NCI-H446 treated with DMSO at 0.1 percent for 48 hours (cell line): ENCODE measurements around the gene DLX1.
A peak's percentile ranks its signal among the peaks of the same experiment; 100 is the strongest.

Experiments
- DNase-seq: peaks from one replicate; lab custom pipeline; 2025; lab: John Stamatoyannopoulos, UW

DLX1 gene

DNA sequence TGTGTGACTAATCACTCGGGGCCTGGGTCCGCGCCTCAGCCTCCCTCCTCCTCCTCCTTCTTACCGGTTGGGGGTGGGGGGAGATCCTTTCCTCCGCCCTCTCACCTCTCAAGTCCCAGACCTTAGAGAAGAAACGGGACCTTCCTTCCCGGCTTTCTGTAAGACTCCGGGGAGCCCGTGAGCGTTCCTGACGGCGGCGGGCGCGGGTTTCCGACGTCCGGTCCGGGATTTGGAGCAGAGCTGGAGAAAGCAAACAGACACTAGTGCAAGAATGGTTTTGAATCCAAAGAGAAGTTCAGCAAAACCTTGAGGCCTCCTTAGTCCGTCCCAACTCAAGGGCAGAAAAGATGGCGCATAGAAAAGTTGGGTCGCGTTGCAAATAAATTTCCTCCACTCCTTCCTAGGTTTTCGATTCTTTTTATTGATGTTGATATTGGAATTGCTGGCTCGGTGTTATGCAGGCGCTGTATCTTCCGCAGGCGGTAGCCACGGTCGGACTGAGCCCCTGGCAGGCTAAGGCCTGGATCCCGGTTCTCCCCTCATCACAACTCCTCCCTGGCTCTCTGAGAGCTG is 2.0 kb downstream of the DLX1 start:
- DNase-seq: no peak

DNA sequence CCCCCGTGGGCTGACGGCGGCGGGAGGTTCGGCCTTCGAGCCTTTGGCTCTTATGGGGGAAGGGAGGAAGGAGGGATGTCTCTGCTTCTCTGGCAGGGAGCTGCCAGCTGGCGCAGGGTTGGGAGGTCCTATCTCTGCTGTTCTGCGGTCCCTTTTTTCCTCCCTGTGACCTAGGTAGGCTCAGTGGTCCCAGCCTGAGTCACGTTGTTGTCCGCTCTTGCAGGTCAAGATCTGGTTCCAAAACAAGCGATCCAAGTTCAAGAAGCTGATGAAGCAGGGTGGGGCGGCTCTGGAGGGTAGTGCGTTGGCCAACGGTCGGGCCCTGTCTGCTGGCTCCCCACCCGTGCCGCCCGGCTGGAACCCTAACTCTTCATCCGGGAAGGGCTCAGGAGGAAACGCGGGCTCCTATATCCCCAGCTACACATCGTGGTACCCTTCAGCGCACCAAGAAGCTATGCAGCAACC is 2.5 kb downstream of the DLX1 start:
- DNase-seq: no peak

GRCh38 chr2:172088245-172089004 is 3.1 kb downstream of the DLX1 start:
- DNase-seq: no peak

GRCh38 chr2:172089005-172089504 is 3.7 kb downstream of the DLX1 start:
- no peak for DNase-seq

- DNase-seq: no peak
Observed at GRCh38 chr2:172089633-172090032, 4.3 kb downstream of the DLX1 start.

- DNase-seq: no peak
Observed at GRCh38 chr2:172090044-172090961, 5.0 kb downstream of the DLX1 start.

- no peak for DNase-seq
Observed at GRCh38 chr2:172091000-172091641, 5.8 kb downstream of the DLX1 start.

GRCh38 chr2:172091761-172092566 is 6.7 kb downstream of the DLX1 start:
- DNase-seq: no peak

GRCh38 chr2:172092716-172093415 is 7.6 kb downstream of the DLX1 start:
- DNase-seq: no peak

DNA sequence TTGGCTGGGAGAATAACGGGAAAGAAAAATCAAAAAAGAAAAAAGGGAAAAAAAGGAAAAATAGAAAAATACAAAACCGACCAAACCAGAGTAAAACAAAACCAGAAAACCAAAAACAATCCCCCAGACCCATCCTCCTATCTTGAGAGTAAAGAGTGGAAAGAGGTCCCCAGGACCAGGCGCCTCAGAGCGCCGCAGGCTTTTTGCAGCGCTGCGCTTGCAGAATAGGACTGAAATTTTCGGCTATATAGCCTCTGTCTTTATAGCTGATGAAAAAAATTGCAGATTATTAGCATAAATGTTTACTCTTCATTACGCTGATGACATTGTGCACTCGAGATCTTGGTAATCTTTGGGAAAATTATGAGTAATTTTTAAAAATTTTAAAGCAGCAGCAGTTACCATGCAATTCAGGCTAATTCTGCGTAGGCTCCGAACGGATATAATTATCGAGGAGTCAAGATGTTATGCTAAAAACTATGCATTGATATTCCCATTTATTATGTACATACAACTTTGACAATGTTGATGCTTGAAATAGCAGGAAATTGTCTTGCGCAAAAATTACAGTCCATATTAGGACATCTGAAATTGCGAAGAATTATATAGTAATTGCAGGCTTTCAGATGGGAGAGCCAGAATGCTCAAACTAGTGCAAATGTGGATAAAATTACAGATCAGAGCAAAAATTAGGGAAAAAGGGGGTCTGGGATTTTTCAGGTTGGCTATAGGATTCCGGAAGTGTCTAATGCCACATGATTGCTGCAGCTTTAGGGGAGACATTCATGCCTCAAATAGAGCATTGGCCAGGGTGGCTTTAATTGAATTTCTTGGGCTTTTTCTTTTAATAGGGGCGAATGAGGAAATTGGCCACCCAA is 8.3 kb downstream of the DLX1 start:
- DNase-seq: no peak

DNA sequence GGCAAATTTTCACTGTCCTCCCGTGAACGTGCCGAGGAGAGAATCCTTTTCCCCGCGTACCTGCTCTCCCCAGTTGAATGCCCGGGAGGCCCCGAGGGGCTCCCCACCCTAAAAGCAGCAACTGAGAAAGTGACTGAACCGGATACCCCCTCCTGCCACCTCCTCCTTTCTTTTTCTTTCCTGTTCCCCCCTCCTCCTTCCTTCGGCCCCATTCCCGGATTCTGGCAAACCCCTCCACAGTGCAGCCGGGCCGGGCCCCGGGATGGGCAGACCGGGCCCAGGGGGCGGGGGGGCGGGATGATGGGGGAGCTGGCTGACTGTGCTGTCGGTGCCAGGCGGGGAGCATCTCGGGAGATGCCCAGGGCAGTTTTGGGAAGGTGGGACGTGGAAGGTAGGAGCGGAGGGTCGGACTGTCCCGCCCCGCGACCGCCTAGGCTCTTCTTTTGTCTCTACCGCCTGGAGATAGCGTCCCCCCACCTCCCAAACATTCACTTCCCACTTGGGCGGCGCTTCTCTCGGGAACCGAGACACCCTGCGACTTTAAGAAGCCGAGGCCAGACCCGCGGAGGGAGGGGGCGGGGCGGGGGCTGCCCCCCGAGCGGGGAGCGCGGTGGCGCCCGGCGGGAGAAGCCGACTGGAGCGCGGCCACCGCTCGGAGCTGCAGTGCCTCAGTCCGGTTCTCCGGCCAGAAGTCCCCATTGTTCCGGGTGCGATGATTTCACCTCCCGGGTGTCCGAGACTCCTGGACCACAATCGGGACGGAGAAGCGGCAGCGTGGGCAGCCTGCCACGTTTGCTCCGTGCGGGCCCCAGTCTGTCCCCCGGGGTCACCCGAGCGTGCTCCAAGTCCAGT is 9.2 kb downstream of the DLX1 start:
- no peak for DNase-seq

GRCh38 chr2:172095146-172095904 is 10.0 kb downstream of the DLX1 start:
- peak; percentile 28 for DNase-seq

DNA sequence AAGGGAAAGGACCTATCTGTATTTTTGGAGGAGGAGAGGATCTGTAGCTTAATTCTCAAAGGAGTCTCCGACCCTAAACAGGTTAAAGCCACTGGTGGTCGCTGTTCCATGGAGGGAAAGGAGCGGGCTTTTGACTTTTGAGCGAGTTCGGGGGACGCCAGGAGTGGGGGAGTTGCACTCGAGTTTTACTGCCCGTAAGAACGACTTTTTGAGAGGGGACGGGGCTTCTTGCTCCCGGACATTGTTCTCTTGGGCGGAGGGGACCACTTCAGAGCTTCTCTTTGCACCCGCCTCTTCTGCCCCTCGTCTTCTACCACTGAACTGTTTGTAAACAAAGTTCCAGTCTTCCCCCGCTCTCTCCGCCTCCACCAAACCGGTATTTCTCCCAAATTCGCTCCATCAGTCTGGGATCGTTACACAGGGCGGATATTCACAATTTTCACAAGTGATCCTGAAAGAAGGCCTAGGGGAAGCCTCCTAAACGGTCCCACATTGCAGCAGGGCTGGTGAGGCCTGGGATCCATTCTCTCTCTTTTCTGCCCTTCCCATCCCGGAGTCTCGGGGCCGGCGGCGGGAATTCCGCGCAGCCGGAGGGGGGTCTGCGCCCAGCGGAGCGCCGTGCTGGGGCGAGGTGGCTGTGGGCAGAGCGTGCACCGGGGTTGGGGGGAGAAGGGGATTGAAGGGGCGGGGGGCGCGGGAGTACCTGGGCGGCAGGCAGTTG is 10.8 kb downstream of the DLX1 start:
- no peak for DNase-seq

GRCh38 chr2:172096626-172097547 is 11.6 kb downstream of the DLX1 start:
- peak; percentile 64 for DNase-seq

GRCh38 chr2:172097557-172098131 is 12.3 kb downstream of the DLX1 start:
- DNase-seq: peak; percentile 70

DNA sequence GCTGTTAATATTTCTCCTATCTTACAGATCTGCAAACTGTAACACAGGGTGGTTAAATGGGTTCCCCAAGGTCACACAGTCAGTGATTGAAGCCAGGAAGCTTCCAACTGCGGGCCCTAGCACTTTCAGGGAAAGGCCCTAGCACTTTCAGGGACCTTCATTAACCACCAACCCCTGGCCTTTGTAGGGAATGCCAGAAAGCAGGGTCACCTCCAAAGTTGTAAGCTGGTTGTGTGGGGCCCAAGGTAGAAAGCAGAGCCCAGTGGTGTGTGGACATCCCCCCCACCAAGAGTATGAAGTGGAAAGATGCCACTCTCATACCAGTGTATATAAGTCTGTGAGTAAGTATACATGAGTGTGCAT is 13.0 kb downstream of the DLX1 start:
- no peak for DNase-seq
